GM21423 (cell line): Measurements from ENCODE around the gene FYCO1.

Source experiments
- ATAC-seq: cut with Tn5 transposase; IDR thresholded peaks from one replicate; pipeline ENCODE4 v1.9.1; 2021; ENCODE audit warnings: mild to moderate bottlenecking, moderate library complexity; ENCODE audit not compliant: unreplicated experiment

The FYCO1 gene

DNA sequence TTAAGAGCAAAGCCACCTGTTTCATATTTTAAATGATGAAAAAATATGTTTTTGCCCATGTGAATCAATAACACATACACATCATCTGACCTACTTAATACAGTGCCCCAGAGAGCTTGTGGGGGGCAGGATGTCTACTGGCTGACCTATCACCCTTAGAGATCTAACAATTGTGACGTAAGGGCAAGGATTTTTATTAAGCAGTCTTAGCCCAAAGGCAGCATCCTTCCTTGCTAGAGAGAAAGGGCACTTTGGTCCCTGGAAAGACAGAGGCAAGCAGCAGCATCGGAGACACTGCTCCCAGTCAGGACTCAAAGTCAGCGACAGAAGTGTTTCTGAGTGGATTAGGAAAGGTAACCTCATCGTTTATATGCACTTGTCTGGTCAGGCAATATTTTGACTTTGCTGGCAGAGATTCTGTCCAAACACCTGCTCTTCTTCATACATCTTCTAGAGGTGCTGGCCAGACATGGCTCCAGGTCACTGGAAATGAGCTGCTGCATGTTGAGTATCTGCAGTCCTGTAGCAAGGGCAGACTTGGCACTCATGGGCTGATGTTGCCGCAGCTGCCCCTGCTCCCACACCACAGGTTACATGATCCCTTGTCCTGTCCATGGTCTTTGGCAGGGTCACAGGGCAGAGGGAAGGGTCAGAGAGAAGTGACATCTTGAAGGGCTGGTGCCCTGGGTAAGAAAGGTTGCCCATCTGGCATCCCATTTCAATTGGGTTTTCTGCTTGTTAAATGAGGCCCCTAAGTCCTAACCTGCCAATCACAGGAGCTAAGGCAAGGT lies 50.6 kb downstream of the FYCO1 start:
- ATAC-seq: no peak

DNA sequence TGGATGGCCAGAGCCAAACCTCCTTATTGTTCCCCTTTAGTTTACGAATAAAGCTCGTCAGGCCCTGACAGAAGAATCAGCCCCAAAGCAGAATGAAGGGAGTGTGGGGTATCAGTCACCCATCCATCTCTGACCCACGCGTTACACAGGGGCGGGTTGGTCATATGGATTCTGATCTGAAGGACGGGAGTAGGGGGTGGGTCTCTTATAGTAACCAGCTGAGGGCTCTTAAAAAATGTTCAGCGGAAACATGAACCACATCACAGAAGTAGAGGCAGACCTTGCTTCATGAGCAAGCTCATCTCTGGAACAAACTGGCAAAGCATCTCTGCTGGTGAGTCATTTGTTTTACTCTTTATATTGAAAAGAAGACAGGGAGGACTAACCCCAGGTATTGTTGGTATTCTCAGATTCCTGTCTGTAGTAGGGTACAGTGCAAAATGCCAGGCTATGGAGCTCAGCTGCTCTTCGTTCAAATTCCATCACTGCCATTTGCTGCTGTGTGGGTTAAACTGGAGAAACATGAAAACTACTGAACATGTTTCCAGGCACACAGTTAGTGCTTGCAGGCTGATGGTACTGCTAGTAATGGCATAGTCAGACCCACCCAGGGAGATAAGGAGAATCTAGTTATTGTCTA lies 52.3 kb downstream of the FYCO1 start, which contains the start of gene CXCR6:
CXCR6 (plus strand) TSS at position 258 of the 640 bp plus-strand sequence. CDS start 3,018 bp downstream, outside the sequence.
- ATAC-seq: no peak

DNA sequence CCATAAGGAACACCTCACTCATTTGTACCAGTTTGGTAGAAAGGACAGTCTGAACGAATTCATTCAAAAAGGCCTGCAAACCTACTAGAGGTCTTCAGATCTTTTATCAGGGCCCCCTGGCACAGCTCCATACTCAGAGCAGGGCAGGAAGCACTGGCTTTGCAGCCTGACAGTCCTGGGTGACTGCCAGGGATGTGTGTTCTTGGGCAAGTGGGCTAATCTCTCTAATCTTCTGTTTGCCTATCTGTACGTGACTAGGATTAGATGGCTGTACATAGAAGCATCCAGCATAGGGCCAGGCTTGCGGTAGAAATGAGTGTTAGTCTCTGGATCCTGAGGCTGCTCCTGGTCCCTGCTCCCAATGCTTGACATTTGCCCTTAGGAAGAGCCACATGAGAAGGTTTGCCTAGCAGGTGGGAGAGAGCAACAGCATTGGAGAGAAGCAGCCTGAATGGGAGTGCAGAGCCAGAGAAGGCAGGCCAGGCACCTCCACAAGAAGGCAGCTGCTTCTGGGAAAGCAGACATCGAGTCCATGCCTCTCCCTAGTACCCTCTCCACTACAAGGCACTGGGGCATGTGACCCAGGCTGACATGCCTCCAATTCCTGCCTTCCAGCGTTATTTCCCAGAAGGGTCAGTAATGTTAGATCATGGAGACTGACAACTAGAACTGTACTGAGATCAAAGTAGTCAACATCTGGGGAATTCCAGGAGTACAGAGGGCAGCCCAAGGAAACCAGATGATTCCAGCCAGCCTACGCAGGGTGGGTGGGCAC lies 53.4 kb downstream of the FYCO1 start:
- ATAC-seq: no peak

DNA sequence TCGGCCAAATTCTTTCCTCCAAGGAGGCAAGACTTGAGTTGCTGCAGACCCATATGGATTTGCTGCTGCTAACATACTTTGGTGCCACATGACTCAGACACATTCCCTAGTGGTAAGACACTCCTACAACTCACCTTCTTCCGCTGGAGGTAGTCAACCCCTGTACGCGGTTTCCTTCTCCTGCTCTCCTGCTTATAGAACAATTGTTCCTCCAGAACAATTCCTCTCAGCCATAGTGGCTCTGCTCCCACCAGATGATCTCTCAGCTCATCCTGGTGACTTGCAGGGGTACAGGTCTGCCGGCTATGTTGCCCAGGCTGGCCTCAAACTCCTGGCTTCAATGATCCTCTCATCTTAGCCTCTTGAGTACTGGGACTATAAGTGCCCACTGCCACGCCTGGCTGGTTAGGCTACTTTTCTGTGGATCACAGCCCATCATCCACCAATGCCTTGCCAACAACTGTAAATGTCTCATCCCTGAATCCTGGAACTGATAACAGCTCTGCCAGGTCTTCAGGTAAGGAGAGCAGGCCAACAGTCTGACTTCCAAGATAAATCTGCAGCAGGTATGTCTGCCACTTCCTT lies 54.8 kb downstream of the FYCO1 start:
- ATAC-seq: no peak

DNA sequence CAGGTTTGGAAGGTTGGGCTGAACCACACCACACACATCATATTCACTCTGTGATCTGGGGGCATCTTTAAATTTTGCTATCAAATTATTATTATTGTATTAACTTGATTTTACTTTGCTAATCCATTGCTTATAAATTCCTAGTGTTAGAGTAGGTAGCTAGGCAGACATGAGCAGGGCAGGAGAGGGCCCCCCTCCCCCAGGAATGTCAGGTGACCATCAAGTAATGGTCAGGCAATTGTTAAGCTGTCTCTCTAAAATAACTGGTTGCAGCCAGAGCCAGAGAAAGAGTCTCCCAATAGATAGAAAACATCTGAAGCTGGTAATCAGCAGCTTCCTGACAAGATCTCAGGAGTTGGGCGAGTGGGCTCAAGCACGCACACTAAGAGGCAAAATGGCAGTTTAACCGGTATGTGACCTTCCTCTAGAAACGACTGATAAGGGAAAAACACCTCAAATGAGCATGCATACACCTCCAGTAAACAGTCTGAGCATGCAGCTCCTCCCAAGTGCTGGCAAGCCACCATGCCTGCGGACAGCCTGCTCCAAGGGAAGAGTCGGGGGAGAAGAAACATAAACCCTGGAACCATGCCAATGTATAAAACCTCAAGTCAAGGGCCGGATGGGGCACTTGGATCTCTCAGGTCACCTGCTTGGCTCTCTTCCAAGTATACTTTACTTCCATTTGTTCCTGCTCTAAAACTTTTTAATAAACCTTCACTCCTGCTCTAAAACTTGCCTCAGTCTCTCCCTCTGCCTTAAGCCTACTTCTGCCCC lies 55.4 kb downstream of the FYCO1 start:
- no peak for ATAC-seq

DNA sequence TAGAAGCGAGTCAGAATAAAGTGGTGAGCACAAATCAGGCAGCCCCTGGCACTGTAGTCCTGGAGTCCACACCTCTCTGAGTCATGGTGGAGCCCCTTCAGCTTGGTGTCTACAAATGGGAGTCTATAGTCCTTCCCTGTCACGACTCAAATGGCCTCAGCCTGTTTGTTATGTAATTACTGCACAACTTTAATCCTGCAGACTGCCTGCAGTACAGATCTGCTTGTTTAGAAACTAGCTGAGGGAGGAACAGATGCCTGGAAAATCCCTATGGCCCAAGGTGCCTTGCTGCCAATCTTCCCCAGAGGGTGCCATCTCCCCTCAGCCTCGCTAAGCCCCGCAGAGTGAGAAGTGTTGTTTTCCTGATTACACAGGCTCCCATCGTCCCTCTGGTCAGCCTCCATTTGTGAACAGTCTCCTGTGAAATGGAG lies 56.3 kb downstream of the FYCO1 start:
- ATAC-seq: no peak

DNA sequence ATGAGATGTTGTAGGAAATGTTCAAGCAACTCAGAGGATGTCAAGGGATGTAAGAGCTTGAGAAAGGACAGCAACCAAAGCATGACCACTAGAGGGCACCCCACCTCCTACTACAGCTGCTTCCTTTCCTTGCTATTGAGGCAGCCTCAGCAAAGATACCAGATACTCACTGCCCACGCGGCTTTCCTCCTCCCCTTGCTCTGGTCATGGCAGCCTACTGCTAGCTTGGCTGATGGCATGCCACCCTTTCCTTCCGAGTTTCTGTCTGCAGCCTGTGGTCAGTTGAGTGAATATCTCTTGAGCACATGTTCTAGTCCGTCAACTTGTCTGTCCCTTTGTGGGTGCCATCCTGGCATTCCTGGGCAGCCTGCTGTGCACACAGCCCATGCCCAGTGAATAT lies 56.8 kb downstream of the FYCO1 start:
- ATAC-seq: no peak

DNA sequence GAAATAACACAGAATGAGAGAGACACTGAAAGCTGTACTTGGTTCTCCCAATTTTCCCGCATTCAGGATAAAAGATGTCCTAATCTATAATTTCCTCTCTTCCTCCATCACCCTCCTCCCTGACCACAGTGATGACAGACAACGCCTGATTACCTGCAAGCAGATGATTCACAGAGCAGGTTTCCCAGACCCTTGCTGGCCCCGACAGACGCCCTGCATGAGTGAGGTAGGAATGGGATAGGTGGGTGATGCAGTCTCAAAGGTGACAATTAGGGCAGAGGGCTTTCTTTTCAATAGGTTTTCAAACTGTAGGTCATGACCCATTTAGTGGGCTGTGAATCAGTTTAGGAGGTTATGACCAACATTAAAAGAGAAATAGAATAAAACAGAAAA lies 57.6 kb downstream of the FYCO1 start:
- no peak for ATAC-seq

DNA sequence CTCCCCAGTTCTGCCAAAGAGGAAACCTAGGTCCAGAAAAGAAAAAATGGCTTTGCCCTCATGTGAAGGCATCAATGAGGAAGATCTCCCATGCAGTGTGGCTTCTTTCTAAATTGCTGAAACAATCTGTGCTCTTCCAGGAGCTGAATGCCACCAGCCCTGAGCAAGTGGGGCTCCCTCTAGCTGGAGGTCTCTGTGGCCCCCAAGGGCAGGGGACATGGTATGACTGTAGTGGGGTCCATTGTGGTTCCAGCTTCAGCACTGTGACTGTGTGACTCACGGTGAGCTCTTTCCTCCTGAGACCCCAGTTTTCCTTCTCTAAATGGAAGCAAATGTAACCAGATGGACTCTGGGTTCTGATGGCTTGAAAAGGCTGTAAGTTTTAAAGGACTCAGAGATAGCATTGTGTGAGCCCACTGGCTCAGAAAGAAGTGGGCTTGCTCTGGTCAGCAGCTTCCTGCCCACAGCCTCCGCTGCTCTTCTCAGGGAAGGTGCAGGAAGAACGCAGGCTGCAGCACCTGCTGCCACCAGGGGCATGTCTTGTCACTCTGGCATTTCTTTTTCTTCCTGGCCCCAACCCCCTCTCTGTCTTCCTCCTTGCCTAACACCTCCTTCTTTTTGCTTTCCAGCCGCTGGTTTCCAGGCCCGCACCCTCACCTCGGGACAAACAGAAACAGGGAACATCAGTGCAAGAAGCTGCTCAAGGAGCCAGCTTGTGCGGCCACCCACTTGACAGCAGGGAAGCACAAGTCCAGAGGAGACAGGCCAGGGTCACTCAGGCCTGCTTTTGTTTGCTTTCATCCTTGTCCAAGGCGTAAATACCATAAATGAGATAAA lies 58.2 kb downstream of the FYCO1 start:
- ATAC-seq: no peak

DNA sequence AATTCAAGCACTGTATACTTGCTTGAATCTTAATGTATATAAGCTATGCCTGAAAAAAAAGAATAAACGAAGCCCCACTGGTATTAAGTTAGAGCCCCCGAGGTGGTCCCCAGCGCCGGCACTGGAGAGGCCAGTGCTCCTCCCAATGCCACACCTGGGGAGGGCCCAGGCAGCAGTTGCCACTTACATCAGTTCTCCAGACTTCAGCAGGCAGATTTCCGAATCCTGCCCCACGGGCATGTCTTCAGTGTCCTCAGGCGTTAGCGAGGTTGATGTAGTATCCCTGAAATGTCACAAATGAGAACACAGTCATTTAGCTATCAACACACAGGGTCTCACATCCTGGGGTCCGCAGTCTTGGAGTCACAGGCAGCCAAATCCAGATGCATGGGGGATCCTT lies 59.4 kb downstream of the FYCO1 start:
- no peak for ATAC-seq

DNA sequence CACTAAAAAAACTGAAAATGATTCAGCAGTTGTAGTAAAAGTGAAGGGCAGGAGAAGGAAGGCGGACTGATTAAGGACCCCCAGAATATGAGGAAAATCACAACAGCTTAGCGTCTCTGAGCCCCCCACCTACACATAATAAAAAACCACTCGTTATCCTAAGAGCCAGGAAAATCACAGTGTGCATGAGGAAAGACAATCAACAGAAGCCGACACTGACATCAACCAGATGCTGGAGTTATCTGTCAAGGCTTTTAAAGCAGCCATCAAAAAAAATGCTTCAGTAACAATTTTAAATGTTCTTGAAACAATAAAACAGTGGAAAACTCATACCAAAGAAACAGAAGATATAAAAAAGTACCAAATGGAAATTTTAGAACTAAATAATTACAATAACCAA lies 62.0 kb downstream of the FYCO1 start:
- no peak for ATAC-seq

DNA sequence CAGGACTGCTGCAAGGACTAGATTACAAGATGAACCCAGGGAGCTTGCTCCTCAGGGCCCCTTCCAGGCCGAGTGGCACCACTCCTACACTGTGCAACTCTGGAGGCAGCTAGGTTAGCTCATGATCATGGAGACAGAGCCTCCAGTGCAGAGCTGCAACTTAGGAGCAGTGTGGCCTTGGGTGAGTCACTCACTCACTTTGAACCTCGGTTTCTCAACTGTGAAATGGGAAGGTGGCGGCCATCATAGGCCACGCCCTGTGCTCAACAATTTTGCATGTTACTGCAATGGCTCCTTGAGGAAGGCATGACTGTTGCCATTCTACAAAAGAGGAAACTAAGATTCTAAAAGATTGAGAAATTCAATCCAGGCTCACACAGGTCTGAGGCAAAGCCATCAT lies 63.5 kb downstream of the FYCO1 start:
- ATAC-seq: no peak

DNA sequence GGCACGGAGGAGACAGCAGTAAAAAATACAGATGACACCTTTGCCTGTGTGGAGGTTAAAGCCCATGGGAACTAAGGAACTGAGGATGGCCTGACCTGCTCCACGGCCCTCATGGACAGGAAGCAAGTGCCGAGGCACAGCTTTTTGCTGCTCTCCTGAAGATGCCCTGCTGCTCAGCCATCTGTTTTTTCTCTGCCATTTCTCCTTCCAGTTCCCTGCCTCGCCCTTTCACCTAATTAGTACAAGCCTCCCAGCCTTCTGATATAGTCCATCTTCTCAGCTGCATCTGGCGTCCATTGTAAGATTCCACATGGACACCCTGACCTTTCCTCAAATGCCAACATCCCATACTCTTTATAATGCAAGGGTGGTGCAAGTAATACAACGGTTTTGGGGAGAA lies 64.1 kb downstream of the FYCO1 start:
- ATAC-seq: no peak

DNA sequence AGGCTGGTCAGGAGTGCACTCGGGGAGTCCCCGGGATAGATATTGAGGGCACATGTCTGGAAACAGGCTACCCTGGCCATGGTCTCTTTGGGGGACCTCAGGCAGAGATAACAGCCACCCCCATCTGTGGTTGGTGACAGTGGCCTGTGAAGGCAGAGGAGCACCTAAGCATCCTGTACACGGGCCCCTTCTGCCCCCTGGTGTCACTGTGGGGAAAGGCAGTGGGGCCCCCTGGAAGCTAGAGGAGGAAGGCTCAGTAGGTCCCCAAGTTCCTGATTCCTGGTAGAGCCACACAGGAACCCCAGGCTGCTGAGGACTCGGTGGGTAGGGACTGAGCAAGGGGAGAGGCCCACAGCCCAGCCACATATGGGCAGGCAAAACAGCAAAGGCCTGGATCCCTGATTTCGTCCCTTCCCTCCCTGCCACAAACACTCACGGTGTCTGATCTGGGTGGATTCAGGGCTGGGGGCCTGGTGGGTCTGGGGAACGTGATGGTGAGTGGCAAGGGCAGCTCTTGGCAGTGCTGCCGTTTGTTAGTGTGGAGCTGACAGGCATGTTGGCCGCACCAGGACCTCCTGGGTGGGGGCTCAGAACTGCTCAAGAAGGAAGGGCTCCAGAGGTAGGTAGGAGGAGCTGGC lies 66.5 kb downstream of the FYCO1 start:
- no peak for ATAC-seq

DNA sequence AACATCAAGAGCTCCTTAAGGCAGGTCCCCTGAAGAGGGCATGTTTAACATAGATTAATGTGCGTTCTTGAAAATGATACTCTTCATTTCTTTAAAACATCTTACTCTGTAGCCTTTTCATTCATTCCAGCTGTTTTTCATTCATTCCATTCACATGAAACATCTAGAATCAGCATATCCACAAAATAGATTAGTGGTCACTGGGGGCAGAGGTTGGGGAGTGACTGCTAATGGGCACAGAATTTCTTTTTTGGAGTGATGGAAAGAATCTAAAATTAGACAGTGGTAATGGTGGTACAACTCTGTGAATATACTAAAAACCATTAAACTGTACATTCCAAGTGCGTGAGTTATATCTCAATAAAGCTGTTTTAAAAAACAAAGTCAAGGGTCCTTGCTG lies 67.7 kb downstream of the FYCO1 start:
- no peak for ATAC-seq

DNA sequence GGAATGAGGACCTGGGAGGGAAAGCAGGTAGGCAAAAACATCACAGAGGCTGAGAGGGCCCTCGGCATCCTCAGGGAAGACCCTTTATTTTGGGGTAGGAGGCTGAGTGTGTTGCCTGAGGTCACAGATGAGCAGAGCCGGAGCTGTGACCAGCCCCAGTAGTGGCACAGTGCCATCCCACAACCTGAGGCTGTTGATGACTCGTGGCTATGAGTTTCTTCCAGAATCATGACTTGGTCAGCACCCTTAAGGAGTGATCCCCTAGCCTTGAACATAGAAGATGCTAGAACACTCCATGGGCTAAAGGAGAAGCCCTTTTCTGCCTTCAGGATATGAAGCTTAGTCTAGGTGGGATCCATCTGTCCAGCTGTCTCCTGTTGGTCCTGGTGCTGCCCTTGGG lies 71.9 kb downstream of the FYCO1 start:
- ATAC-seq: no peak

DNA sequence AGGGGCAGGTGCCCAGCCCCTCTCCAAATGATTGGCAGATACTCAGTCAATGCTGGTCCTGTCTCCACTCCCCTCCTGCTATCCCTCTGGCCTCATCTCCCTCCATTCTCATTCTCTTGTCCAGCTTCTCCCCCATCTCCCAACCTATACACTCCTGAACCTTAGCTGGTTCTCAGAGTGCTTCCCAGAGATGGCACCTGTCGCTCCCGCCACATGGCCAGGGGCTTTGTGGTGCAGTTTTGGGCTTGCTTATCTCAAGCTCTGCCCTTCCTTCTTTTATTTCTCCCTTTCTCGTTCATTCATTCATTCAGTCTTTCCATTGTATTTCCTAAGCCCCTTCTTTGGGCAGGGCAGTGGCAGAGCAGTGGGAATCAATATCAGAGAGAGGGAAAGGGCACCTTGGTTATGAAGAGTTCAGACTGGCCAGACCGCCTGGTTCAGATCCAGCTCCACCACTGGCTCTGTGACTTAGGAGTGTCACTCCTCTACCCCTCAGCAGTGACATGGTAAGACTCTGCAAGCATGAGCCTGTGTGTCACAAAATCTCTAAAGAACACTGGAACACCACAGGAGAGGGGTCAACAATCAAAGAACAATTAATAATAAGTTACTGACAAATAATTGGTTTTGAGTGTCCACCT lies 72.6 kb downstream of the FYCO1 start:
- no peak for ATAC-seq

DNA sequence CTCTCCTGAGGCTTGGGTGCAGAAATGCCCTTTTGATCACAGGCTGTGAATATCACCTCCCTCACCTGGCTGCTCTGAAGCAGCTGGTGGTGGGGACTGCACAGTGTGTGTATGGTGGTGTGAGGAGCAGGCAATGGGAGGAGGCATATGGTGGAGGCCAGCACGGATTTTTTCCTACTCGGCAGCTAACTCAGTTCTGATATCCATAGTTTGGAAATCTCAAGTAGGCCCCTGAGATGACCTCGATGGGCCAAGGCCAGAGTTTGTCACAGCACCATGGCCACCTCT lies 73.6 kb downstream of the FYCO1 start:
- ATAC-seq: no peak
